Ovary (tissue), 9 donors: ENCODE data around the gene HAUS3. TPM values are rescaled to one million over a fixed set of nuclear protein-coding genes. Genes with fewer than 3 reads are reported as not detected.

Source experiments
- DNase-seq, 5 donors: peaks; one replicate each; pipeline ENCODE4 v3.0.0-alpha.2; 2019 to 2020
- H3K27ac ChIP-seq, 2 donors: fragments of 200-600 bp; one replicate each; pipeline versions ENCODE4 v1.5.1 to v1.8.0; 2019 to 2022
- H3K27me3 ChIP-seq: fragments of 200-600 bp; one replicate; pipeline ENCODE4 v1.8.0; 2022
- H3K36me3 ChIP-seq: fragments of 200-600 bp; sonication (generic); one replicate; pipeline ENCODE4 v1.5.1; 2019
- H3K4me1 ChIP-seq: one replicate; pipeline ENCODE4 v1.8.1; 2013; ENCODE audit warnings: mild to moderate bottlenecking, moderate library complexity; ENCODE audit not compliant: insufficient read depth
- H3K4me3 ChIP-seq: fragments of 200-600 bp; sonication (generic); one replicate; pipeline ENCODE4 v1.5.1; 2017
- H3K9me3 ChIP-seq, 2 donors: fragments of 200-600 bp in 1 of 2; sonication (generic) in 1 of 2; one replicate each; pipeline versions ENCODE4 v1.5.1 to v1.8.1; 2013 to 2019; ENCODE audit warnings: mild to moderate bottlenecking in 1 of 2, moderate library complexity in 1 of 2
- EP300 ChIP-seq: sonication (generic); formaldehyde crosslinking; IDR thresholded peaks from one replicate; pipeline ENCODE4 v1.6.1; 2017; ENCODE audit warnings: antibody characterized with exemption
- POLR2A ChIP-seq: fragments of 450-650 bp; IDR thresholded peaks from one replicate; pipeline ENCODE4 v1.6.1; 2017; ENCODE audit warnings: antibody characterized with exemption, mild to moderate bottlenecking, moderate library complexity
- WGBS, 3 donors: extraction: QIAGEN DNeasy Blood & Tissue Kit in 1 of 3; methylation state at CpG; one replicate each; pipeline versions ENCODE4 v1.1.5 to v1.1.7; 2013 to 2017; 5-methylcytosine and 5-hydroxymethylcytosine counted together
- intact Hi-C, 4 donors: fragments of 100-400 bp; cut with DNase I; formaldehyde crosslinking; loops; one replicate each; pipeline versions ENCODE4 v1.11.0 to v1.15.1; 2022 to 2023
- polyA plus RNA-seq, 2 donors: library from polyadenylated mRNA; stranded (reverse); fragments of 200-250 nt in 1 of 2; fragments of 350-450 nt in 1 of 2; fragmentation: Illumina TruSeq in 1 of 2; extraction: RNeasy Lipid Tissue Mini Kit (QIAGEN cat#74804) in 1 of 2; gene quantifications; one replicate each; pipeline ENCODE4 v1.2.3, GENCODE V29; 2013 to 2014
- total RNA-seq, 7 donors: library from RNA; depleted of rRNA in 2 of 7; stranded (reverse); fragments of >200 nt in 2 of 7; fragmentation: NEBNext Ultra II Directional in 3 of 7; extraction: Animal tissue kit (Norgen Biotek cat#: 25700) in 3 of 7; gene quantifications; one replicate each; pipeline versions ENCODE4 v1.1.0 to v1.2.4, GENCODE V29; 2016 to 2023
- TF ChIP-seq, protein P1 (sequence below), 3 donors: fragments of 450-650 bp in 2 of 3; fragments of 200-600 bp in 1 of 3; IDR thresholded peaks; one replicate each; pipeline versions ENCODE4 v1.5.1 to v1.8.0; 2016 to 2022; ENCODE audit warnings: antibody characterized with exemption in 3 of 3, mild to moderate bottlenecking in 1 of 3
- donor health status: DM: no; HTN: no; CAD: no; lungs with moderate emphysema.
- donor health status: DM: no; HTN: no; CAD: no.
- donor health status: Bipolar disorder and iron deficiency.
- donor health status: DM: yes; HTN: yes; CAD: no.
- donor health status: DM: no; HTN: no; CAD: no.
- donor health status: DM: yes; HTN: yes; CAD: no.

HAUS3 gene
- total and polyA plus RNA-seq, 9 donors = 8.2 to 17.4 (median 12.5) TPM

DNA sequence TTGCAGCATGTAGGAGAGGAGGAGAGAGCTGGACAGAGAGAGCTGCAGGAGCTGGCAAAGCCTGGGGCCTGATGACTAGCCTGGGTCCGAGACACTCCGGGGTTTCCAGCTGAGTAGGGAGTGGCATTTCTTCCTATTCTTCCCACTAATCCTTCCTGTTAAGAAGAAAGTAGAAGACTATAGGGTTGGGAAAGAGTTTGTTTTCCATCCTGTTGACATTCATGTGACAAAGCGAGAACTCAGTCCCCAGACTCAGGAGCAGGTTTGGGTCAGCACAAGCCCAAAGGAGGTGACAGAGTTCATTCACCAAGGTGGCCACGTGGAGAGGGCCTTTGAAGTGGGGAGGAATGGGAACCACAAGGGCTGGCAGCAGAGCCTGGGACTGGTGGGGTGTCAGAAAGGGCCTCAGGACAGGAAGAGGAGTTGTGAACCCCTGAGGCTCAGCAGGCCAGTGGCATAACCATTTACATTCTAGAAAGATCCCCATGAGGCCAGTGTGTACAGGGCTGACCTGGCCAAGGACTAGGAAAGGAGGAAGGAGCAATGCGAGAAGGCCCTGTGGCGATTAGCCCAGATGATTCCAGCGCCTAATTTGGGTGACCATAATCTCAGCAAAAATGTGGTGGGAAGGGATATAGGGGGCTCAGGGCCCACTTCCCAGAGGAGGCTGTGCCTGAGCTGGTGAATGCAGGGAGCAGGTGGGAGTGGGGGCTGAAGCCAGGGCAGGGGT, 3.3 kb upstream of the HAUS3 start:
- H3K4me1 ChIP-seq = peaks cover 15% of the 10 kb centered on the region

DNA sequence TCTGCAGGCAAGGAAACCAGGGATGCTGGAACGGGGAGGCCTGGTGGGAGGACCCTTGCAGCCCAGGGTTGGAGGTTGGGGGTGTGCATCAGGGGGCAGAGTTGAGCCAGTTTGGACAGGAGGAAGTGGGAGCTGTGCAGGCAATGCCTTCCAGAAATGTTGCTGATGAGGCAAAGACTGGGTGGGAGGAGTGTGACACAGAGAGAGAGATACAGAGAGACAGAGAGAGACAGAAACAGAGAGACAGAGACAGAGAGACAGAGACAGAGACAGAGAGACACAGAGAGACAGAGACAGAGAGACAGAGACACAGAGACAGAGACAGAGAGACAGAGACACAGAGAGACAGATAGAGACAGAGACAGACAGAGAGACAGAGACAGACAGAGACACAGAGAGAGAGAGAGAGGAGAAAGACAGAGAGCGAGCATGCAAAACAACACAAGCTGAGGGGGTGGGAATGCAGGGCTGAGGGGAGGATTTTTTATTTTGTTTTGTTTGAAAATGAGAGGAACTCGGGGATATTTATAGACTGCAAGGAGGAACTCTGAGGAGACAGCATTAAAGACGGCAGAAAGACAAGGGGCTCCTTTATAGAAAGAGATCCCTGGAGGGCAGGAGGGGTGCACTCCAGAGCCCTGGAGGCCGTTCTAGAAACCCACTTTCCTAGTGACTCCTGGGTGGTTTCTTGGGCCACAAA, 1.9 kb upstream of the HAUS3 start:
- TF ChIP-seq POLR2A (no peak), EP300 (no peak)
- TF ChIP-seq, protein P1, sequence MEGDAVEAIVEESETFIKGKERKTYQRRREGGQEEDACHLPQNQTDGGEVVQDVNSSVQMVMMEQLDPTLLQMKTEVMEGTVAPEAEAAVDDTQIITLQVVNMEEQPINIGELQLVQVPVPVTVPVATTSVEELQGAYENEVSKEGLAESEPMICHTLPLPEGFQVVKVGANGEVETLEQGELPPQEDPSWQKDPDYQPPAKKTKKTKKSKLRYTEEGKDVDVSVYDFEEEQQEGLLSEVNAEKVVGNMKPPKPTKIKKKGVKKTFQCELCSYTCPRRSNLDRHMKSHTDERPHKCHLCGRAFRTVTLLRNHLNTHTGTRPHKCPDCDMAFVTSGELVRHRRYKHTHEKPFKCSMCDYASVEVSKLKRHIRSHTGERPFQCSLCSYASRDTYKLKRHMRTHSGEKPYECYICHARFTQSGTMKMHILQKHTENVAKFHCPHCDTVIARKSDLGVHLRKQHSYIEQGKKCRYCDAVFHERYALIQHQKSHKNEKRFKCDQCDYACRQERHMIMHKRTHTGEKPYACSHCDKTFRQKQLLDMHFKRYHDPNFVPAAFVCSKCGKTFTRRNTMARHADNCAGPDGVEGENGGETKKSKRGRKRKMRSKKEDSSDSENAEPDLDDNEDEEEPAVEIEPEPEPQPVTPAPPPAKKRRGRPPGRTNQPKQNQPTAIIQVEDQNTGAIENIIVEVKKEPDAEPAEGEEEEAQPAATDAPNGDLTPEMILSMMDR (IDR thresholded peaks at IDR 0.05) = no peak
- intact Hi-C loops = loop anchor here in 2 of 4 donors (5.0 to 10.0 kb wide), 3 partner anchors 173 to 223 kb away; partner anchors contain the start of genes RNF4 (in 2 of the 2), CFAP99 (in 1 of the 2) and ZFYVE28 (in 1 of the 2)
- 1 to 8% (median 4%) methylated on average over 5 of the region's 5 CpGs for WGBS, 3 donors
- Histone ChIP-seq H3K36me3 (no peaks in the 10 kb centered on the region), H3K4me3 (no peak overlapping the region), H3K9me3 (no peaks in the 10 kb centered on the region), H3K27me3 (no peaks in the 10 kb centered on the region), H3K27ac (peak overlapping the region in 1 of 2 donors; percentile 20), H3K4me1 (peaks cover 15% of the 10 kb centered on the region)
- DNase-seq = peak; percentile 62 to 72 (median 62)

More for the DNA sequence above, 3.3 kb upstream of the HAUS3 start:
- 47 to 53% (median 48%) methylated on average over 7 of the region's 7 CpGs for WGBS, 3 donors
- peak in 1 of 5 donors; percentile 23 for DNase-seq
- Histone ChIP-seq H3K27ac (peak overlapping the region; percentile 1 to 37), H3K27me3 (no peaks in the 10 kb centered on the region), H3K9me3 (no peaks in the 10 kb centered on the region), H3K4me3 (no peak overlapping the region), H3K36me3 (no peaks in the 10 kb centered on the region)
- no peak for TF ChIP-seq POLR2A
- TF ChIP-seq, protein P1 (IDR thresholded peaks at IDR 0.05) = no peak
- intact Hi-C loops = loop anchor here in 2 of 4 donors (5.0 to 10.0 kb wide), 2 partner anchors 172 to 220 kb away; partner anchors contain the start of genes CFAP99 (in 1 of the 2), RNF4 (in 1 of the 2) and ZFYVE28 (in 1 of the 2)

DNA sequence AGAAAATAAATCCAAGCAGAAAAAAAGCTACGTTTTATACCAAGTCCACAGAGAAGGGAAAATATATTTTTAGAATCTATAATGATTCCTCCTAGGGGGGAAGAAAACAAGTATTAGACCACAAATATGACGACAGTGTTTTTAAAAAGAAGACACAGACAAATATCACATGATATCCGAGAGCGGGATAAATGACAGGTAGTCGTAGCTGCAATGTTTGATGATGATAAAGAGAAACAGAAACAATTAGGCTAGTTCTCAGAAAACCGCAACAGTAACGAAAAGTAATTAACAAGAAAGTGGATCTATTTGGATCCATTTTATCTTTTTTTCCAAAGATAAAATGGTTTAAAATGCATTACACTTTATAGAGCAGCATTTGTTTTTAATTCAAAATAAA, 918 bp downstream of the HAUS3 start:
- no peak for TF ChIP-seq POLR2A
- no peak for TF ChIP-seq EP300
- TF ChIP-seq, protein P1 (IDR thresholded peaks at IDR 0.05) = no peak
- H3K4me3 ChIP-seq = peak overlapping the region; percentile 85
- no peaks in the 10 kb centered on the region for H3K36me3 ChIP-seq
- WGBS, 3 donors = 5 to 7% (median 6%) methylated on average over 7 of the region's 7 CpGs
- intact Hi-C loops = loop anchor here in 2 of 4 donors (5.0 to 10.0 kb wide), 3 partner anchors 176 to 226 kb away; partner anchors contain the start of genes RNF4 (in 2 of the 2), CFAP99 (in 1 of the 2) and ZFYVE28 (in 1 of the 2)
- no peaks in the 10 kb centered on the region for H3K27me3 ChIP-seq
- H3K4me1 ChIP-seq = peaks cover 15% of the 10 kb centered on the region
- H3K27ac ChIP-seq = no peak overlapping the region
- H3K9me3 ChIP-seq = no peaks in the 10 kb centered on the region
- no peak for DNase-seq

DNA sequence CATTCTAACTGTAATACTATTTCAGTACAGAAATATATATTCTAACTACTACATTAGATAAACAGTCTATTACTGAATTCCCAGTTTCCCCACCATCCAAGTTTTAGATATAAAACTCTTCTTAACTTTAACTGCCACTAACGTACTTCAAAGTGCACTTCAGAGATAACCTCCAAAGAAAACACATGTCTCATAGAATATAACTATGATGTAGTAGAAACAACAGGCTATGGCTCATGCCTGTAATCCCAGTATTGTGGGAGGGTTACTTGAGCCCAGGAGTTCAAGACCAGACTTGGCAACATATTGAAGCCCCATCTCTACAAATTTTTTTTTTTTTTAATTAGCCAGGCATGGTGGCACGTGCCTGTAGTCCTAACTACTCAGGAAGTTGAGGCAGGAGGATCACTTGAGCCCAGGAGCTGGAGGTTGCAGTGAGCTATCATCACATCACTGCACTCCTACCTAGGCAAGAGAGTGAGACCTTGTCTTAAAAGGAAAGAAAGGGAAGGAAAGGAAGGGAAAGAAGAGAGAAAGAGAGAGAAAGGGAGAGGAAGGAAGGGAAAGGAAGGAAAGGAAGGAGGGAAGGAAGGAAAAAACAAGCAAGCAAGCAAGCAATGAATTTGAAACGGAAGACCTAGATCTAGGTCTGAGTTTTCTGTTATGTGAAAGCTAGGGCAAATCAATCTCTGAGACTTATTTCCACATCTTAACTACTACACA, 4.8 kb downstream of the HAUS3 start:
- Histone ChIP-seq H3K4me3 (no peak overlapping the region), H3K36me3 (no peaks in the 10 kb centered on the region), H3K27ac (no peak overlapping the region), H3K9me3 (no peaks in the 10 kb centered on the region), H3K4me1 (no peaks in the 10 kb centered on the region), H3K27me3 (no peaks in the 10 kb centered on the region)
- no peak for DNase-seq
- TF ChIP-seq, protein P1 (IDR thresholded peaks at IDR 0.05) = no peak
- no peak for TF ChIP-seq POLR2A
- TF ChIP-seq EP300 = no peak
- intact Hi-C loops = no loop called here
- WGBS, 3 donors = 53 to 56% (median 54%) methylated on average over 3 of the region's 3 CpGs
